ENCODE results near the gene DNAJA2.

The DNAJA2 gene

DNA sequence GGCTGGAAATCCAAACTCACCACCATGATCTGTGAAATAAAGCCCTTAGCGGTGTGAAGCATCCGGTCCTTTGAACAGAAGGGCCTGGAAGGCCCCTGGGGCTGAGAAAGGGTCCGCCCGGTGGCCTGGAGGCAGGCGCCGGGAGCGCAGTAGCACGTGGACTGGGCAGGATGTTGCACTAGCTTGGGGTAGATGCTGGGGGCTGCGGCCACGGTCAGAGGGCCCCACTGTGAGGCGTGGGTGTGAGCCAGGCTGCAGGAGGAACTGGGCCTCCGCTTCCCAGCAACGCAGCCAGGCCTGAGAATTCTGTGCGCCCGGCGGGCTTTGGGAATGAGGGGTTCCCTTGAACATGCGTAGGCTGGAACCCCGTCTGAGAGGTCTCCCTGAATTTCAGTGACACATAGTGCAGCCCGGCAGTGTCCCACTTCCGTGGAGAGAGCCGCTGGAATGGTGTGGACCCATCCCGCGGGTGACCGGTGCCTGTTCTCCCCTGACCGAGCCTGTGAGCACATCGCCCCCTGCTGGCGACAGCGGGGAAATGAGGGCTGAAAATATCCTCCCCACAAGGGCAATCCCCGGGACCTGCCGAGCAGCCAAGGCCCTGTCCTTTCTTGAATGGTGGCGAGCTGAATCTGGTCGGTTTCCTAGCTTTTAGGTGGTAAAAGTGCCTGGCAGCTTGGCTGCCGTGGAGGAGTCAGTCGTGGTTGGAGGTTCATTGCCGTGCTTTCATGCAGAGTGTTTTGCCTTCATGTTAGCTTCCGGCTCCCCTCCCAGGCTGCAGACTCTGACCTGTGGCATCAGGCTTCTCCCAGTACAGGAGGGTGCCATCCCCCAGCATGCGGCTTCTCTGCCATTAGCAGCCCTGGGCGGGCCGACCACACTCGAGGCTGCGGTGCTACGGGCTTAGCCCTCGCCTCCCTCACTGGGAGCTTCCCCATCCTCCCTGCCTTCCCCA, 43.8 kb downstream of the DNAJA2 start:
- in situ Hi-C loops (cut with MboI; ENCODE audit: low sequenced_read_pairs) = no loop called here

DNA sequence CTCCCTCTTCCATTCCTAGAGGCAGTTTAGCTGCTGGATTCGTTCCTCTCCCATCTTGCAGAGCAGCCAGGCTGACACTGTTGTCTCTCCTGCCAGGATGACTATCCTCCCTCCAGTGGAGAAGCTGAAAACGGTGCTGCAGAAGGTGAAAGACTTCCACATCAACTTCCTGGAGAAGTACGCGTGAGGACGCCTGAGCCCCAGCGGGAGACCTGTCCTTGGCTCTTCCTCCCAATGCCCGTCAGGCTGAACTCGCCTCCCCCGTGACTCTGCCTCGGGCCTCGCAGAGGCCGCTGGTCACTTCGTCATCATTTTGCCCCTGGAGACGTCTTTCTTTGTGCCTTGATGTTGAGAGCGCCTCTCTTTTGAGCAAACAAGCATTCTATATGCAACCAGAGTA, 44.7 kb downstream of the DNAJA2 start:
- in situ Hi-C loops (cut with MboI; ENCODE audit: low sequenced_read_pairs) = no loop called here

DNA sequence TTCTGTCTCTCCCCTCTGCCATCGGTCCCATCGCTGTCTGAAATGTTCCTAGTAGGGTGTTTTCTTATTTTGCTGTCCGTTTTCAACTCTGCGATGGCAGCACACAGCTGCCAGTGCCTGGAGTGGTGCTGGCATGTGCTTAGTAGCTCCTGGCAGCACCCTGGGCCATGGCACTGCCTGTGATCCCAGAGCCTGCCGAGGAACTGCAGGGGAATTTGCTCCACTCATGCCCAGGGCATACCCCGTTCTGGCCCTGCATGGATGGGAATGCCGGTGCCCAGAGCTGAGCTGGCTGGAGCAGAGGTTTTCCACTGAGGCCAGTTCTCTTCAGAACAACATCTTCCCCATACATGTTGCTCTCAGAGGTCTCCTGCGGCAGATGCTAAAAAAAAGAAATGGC, 46.2 kb downstream of the DNAJA2 start:
- in situ Hi-C loops (cut with MboI; ENCODE audit: low sequenced_read_pairs) = no loop called here

DNA sequence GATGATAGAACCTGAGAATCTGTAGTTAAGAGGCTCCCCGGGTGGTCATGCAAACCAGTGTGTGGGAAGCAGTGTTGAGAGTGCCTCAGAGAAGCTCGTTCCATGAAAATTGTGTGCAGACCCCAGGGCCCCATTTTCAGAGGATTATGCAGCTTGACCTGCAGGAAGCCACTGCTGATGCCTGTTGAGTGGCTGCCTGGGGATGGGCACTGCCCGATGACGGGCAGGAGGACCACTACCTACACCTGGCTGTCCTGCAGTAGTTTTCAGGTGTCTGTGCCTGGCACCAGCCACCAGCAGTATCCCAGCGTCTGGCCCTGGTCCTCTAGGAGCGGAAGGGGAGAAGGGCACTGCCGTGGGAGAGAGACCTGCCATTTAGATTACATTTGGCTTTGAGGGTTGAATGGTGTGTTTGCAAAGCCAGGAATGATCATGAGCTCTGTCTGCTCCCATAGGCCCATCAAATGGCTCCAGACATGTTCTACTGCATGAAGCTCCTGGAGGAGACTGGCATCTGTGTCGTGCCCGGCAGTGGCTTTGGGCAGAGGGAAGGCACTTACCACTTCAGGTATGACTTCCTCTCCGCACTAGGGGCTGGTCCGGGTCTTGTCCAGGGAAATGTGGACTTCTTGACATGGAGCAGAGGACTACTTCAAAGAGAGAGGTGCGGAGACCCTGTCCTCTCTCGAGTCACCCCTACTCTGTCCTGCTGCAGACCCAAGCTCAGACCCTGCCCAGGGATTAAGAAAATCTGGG, 46.8 kb downstream of the DNAJA2 start:
- in situ Hi-C loops (cut with MboI; ENCODE audit: low sequenced_read_pairs) = no loop called here

DNA sequence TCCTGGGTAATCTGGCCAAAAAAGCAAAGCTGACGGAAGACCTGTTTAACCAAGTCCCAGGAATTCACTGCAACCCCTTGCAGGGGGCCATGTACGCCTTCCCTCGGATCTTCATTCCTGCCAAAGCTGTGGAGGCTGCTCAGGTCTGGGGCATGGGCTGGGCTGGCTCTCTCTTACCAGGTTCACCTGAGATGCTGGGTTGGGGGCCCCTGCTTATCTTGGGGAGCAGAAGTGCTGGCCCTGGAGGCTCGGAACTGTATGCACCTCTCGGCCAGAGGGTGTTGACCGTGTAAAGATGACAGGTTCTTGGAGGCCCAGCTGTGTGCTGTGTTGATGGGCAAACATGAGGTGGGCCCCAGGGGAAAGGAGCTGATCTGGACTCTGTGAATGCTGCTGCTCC, 49.1 kb downstream of the DNAJA2 start:
- in situ Hi-C loops (cut with MboI; ENCODE audit: low sequenced_read_pairs) = no loop called here

GRCh38 chr16:46923513-46924295, 49.8 kb downstream of the DNAJA2 start:
- in situ Hi-C loops (cut with MboI; ENCODE audit: low sequenced_read_pairs) = no loop called here

GRCh38 chr16:46922239-46922638, 51.2 kb downstream of the DNAJA2 start:
- in situ Hi-C loops (cut with MboI; ENCODE audit: low sequenced_read_pairs) = no loop called here

DNA sequence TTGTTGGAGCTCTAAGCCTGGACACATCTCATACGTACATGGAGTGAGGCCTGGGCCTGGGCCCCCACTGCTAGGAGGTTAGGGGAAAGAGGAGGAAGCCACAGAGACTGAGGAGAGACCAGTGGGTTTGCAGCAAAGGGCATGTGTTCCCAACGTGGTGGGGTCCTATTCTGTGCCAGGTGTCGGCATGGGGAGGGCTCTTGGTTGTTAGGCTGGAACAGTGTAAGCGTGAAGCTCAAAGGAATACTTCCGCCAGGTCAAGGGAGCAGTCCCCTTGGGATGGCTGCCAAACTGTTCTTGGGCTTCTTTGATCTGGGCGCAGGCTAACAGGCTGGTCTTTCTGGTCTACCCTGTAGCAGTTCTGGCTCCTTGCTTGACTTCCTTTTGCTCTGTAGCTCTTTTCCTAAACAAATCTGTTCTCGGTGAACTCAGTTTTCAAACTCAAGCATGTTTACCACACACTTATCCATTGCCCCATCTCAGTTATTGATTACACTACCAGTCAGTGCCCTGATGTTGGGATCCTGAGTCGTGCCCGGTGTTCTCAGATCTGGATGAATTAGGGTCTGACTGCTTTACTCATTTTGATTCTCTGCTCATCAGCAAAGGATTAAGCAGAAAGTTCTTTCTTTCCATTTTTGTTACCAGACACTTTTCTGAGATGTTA, 52.9 kb downstream of the DNAJA2 start:
- in situ Hi-C loops (cut with MboI; ENCODE audit: low sequenced_read_pairs) = no loop called here

DNA sequence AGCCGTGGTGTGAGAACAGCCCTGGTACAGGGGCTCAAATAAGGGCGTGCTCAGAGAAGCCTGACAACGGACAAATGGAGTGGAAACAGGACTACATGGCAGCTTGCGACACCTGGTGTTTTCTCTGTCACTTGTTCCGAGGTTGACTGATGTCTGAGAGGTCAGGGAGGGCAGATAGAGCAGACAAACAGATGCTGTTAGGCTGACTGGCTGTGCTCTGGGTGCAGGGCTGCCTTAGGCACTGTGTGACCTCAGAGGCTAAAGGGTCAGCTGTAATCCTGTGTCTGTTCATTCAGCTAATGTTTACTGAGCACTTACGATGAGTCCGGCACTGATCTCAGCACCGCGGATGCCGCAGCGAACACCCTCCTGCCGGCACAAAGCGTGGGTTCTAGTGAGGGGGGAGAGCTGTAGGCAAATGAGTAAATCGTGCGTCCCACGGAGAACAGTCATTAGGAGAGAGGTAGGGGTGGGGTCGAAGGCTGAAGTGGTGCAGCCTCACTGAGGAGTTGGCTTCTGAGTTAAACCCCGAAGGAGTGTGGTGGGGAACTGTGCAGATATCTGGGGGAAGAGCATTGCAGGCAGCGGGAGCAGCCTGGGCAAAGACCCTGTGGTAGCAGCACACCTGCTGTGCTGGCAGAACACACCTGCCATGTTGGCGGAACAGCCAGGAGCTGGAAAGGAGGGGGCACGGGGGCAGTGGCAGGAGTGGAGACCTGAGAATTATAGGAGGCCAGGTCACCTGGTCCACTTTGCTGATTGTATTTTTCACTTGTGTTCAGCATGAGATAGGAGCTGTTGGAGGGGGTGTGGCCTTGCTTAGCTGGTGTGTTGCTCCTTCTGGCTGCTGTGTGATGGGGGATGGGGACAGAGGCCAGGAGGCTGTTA, 54.3 kb downstream of the DNAJA2 start:
- in situ Hi-C loops (cut with MboI; ENCODE audit: low sequenced_read_pairs) = no loop called here

DNA sequence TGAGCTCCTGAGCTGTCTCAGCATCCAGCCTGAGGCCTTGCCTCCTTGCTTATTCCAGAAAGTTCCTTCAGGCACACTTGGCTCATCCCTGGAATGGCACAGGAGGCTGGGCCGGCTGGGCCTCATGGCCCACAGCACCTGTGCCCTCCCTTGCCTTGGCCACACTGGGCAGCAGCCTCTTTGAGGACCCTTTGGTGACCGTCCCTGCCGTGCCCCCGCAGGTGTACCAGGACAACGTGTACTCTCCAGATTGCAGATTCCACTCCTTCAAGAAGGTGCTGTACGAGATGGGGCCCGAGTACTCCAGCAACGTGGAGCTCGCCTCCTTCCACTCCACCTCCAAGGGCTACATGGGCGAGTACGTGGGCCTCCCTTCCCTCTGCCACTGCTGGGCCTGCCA, 55.1 kb downstream of the DNAJA2 start:
- in situ Hi-C loops (cut with MboI; ENCODE audit: low sequenced_read_pairs) = no loop called here

- in situ Hi-C loops (cut with MboI; ENCODE audit: low sequenced_read_pairs) = no loop called here
Measured at GRCh38 chr16:46916980-46917379, 56.5 kb downstream of the DNAJA2 start.

GRCh38 chr16:46915483-46916025, 57.9 kb downstream of the DNAJA2 start:
- in situ Hi-C loops (cut with MboI; ENCODE audit: low sequenced_read_pairs) = no loop called here

DNA sequence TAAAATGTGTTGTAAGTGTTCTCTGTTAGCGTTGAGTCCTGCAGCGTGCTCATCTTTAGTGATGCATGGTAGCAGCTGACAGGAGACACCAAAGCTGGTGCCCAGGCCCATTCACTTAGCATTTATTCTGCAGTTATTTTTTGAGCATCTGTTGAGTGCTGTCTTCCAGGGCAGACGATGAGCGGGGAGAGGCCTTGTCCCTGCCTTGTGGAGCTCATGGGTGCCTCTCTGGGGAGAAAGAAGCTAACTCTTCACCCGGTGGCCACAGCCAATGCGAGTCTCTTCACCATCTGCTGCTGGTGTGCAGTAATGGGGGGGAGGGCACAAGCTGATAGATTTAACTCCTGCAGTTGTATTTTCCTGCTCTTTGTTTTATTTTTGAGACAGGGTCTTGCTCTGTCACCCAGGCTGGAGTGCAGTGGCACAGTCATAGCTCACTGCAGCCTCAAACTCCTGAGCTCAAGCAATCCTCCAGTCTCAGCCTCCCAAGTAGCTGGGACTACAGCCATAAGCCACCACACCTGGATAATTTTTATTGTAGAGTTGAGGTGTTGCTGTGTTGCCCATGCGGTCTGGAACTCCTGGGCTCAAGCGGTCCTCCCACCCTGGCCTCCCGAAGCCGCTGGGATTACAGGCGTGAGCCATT, 58.8 kb downstream of the DNAJA2 start:
- in situ Hi-C loops (cut with MboI; ENCODE audit: low sequenced_read_pairs) = no loop called here

DNA sequence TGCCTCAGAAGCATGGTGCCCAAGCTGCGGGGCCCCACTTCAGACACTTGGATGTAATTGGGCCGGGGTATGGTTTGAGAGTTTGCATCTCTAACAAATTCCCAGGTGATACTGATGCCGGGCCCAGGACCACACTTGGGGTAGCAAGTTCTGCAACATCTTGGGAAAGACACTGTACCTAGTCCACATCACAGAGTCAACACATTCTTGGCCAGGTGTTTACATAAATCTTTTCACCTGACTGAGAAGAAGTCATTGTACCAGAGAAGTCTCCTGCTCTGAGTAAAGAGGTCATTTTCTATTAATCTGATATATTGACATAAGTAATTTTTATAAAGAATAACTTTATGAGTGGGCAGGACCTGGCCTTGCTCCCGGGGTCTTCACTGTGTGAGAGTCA, 61.8 kb downstream of the DNAJA2 start:
- in situ Hi-C loops (cut with MboI; ENCODE audit: low sequenced_read_pairs) = no loop called here

- in situ Hi-C loops (cut with MboI; ENCODE audit: low sequenced_read_pairs) = no loop called here
Measured at GRCh38 chr16:46911038-46911437, 62.4 kb downstream of the DNAJA2 start.

DNA sequence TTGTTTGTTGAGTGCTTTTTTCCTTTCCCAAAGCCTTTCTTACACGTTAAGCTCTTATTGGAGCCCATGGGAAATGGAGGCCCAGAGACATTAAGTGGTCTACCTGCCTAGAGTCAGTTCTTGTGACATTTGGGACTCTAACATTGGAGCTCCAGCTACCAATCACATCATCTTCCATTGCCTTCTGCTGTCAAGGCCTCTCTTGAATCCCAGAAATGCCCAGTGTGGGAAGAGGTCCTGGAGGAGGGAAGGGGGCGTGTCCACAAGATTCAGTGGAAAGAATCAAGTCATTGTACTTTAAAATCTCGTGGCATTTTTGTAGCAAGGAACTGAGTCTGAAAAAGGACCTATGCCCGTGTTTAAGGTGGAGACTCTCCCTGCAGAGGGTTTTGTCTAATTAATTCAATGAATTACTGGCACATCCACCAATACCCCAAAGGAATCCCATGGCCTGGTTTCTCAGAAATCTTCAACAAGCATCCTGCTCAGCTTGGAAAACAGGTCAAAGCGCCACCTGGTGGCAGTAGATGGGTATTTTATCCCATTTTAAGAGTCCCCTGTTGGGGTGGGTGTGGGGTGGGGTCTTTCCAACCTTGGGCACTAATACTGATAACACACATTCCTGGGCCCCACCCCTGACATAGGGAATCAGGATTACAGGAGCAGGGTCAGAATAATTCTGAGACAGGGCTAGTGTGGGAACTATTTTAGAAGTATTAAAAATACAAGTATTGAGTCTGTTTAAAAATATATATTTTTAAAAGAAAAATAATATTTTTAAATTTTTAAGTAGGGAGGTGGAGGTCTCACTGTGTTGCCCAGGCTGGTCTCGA, 64.7 kb downstream of the DNAJA2 start:
- in situ Hi-C loops (cut with MboI; ENCODE audit: low sequenced_read_pairs) = no loop called here

GRCh38 chr16:46907061-46907774, 66.3 kb downstream of the DNAJA2 start:
- in situ Hi-C loops (cut with MboI; ENCODE audit: low sequenced_read_pairs) = no loop called here
